WI38 (cell line): ENCODE data around the gene SURF4.
"Not testable (repeated sequence)": the region's sequence is repeated elsewhere in the genome, so short reads cannot be mapped to it uniquely, and the experiment has no call there.

Source experiments
- H3K4me3 ChIP-seq: 2 replicates; pipeline ENCODE4 v1.5.1; 2011; ENCODE audit warnings: low read depth, mild to moderate bottlenecking, control low read depth, low read length
- TF ChIP-seq, protein P1 (sequence below): IDR thresholded peaks from 2 replicates; pipeline ENCODE4 v1.5.1; 2012; ENCODE audit warnings: low read depth, mild to moderate bottlenecking, control low read depth, low read length

The SURF4 gene

GRCh38 chr9:133323211-133323610 is 52.6 kb downstream of the SURF4 start:
- H3K4me3 ChIP-seq = no peak overlapping the region
- TF ChIP-seq, protein P1, sequence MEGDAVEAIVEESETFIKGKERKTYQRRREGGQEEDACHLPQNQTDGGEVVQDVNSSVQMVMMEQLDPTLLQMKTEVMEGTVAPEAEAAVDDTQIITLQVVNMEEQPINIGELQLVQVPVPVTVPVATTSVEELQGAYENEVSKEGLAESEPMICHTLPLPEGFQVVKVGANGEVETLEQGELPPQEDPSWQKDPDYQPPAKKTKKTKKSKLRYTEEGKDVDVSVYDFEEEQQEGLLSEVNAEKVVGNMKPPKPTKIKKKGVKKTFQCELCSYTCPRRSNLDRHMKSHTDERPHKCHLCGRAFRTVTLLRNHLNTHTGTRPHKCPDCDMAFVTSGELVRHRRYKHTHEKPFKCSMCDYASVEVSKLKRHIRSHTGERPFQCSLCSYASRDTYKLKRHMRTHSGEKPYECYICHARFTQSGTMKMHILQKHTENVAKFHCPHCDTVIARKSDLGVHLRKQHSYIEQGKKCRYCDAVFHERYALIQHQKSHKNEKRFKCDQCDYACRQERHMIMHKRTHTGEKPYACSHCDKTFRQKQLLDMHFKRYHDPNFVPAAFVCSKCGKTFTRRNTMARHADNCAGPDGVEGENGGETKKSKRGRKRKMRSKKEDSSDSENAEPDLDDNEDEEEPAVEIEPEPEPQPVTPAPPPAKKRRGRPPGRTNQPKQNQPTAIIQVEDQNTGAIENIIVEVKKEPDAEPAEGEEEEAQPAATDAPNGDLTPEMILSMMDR = no peak

DNA sequence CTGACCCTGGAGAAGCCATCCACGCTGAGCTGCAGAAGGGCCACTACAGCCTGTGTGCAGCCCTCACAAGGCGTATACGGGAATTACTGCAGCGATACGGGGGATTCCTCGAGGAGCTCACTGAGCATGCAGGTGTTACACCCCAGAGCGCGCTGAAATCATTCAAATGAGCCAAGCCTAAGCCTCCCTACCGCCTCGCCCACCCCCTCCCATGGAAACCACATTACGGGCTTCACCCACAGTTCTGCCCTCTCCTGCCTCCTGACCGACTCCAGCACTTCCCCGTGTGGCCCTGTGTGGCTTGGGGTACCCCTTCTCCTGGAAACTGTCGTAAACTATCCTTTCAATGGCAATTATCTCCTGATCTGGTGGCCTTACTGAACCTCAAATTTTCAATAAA is 53.2 kb downstream of the SURF4 start:
- TF ChIP-seq, protein P1 = no peak

DNA sequence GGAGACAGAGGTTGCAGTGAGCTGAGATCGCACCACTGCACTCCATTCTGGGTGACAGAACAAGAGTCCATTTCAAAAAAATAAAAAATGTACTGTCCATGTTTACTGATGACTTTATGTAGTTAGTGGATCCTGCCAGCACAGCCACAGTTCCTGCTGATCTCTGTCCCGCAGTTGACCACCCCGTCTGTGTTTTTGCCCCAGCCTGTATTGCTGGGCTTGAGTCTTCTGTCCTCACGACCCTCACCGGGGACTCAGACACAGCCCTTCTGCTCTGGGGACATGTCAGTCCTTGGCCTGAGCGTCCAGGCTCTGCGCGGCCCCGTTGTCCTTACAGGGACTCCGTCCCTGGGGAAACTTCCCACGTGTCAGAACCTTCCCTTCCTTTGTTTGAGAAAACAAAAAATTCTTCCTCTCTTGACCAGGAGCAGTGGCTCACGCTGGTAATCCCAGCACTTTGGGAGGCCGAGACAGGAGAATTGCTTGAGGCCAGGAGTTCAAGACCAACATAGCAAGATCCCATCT is 54.4 kb downstream of the SURF4 start:
- TF ChIP-seq, protein P1 = no peak
- H3K4me3 ChIP-seq = no peak overlapping the region

More for the DNA sequence above, 53.2 kb downstream of the SURF4 start:
- no peak overlapping the region for H3K4me3 ChIP-seq

GRCh38 chr9:133320421-133320881 is 55.4 kb downstream of the SURF4 start:
- no peak overlapping the region for H3K4me3 ChIP-seq
- TF ChIP-seq, protein P1 = no peak

DNA sequence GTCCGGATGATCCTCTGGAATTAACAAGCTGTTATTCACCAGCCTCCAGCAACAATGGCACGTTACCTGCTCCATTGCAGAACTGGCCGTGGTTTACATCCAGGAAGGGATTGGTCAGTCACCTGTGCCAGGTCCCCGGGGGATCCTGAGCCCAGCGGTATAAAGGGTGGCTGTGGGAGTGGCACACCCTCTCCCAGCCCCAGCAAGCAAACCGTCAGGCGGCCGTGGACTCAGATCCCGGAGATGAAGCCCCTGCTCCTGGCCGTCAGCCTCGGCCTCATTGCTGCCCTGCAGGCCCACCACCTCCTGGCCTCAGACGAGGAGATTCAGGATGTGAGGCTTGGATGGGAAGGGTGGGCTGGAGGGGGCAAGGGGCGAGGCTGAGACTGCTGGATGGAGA is 58.3 kb downstream of the SURF4 start:
- not testable (repeated sequence) for H3K4me3 ChIP-seq

GRCh38 chr9:133315997-133316396 is 59.9 kb downstream of the SURF4 start:
- H3K4me3 ChIP-seq = no peak overlapping the region

More at GRCh38 chr9:133315997-133316396, 59.9 kb downstream of the SURF4 start:
- TF ChIP-seq, protein P1 = no peak
